Glutamatergic neuron (in vitro differentiated cells): ENCODE results near the gene HIRIP3. TPM values are rescaled to one million over a fixed set of nuclear protein-coding genes. Genes with fewer than 3 reads are reported as not detected.

Experiments used
- DNase-seq: peaks from one replicate; pipeline ENCODE4 v3.0.0; 2022
- H3K27ac Mint-ChIP-seq: one replicate; pipeline ENCODE4 v1.8.0; 2020; ENCODE audit warnings: mild to moderate bottlenecking, mixed read lengths, inconsistent platforms; ENCODE audit not compliant: unreplicated experiment
- H3K27me3 Mint-ChIP-seq: one replicate; pipeline ENCODE4 v1.8.0; 2020; ENCODE audit warnings: mild to moderate bottlenecking, moderate library complexity, mixed read lengths, inconsistent platforms; ENCODE audit not compliant: unreplicated experiment
- H3K36me3 Mint-ChIP-seq: one replicate; pipeline ENCODE4 v1.8.0; 2020; ENCODE audit warnings: mild to moderate bottlenecking, mixed read lengths, inconsistent platforms; ENCODE audit not compliant: unreplicated experiment
- H3K4me1 Mint-ChIP-seq: one replicate; pipeline ENCODE4 v1.8.0; 2020; ENCODE audit warnings: mild to moderate bottlenecking, low read depth, mixed read lengths, inconsistent platforms; ENCODE audit not compliant: unreplicated experiment
- H3K4me3 Mint-ChIP-seq: one replicate; pipeline ENCODE4 v1.8.0; 2020; ENCODE audit warnings: mild to moderate bottlenecking, mixed read lengths, inconsistent platforms; ENCODE audit not compliant: unreplicated experiment
- H3K9me3 Mint-ChIP-seq: one replicate; pipeline ENCODE4 v1.8.0; 2020; ENCODE audit warnings: mild to moderate bottlenecking, moderate library complexity, mixed read lengths, inconsistent platforms; ENCODE audit not compliant: unreplicated experiment
- total RNA-seq: library from RNA; stranded (reverse); fragmentation: NEBNext Ultra II Directional; extraction: Animal tissue kit (Norgen Biotek cat#: 25700); gene quantifications from one replicate; pipeline ENCODE4 v1.2.1, GENCODE V29; 2021; ENCODE audit not compliant: unreplicated experiment
- TF ChIP-seq, protein P1 (sequence below): fragments of 200-600 bp; sonication (generic); IDR thresholded peaks from one replicate; pipeline ENCODE4 v1.5.0; 2021; ENCODE audit not compliant: partially characterized antibody, unreplicated experiment

HIRIP3 gene
- total RNA-seq, 1 donor from 2014 or later, result 12.2 TPM

DNA sequence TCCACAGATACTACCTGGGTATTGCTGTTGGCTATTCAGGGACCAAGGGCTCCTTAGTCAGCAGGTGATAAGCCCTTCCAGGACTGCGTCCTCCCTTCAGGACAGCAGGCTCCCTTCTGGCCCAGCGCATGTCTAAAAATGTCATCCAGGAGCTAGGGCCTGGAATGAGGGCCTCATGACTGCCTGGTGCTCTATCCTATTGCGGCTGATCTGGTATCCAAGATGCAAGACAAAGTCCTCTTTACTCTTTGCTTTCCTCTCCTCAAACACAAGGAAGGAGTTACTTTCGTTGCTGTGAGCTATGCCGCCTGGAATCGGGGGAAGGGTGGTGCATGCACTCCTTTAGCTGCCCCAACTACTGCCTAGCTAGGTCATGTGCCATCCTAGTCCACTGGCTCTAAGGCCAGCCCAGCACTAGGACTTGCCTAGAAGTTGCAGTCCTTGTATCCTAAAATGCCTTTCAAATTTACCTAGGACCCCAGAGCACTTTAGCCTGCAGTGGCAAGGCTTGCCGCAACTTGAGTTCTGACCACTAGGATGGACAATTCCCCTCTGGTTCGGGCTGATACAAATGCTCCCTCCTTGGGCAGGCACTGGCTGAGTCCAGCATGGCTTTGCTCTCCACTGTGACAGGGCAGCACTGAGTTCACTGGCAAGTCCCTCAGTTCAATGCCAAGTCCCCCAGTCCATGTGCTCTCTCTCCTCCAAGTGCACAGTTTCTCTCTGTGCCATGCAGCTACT is 43.6 kb downstream of the HIRIP3 start:
- DNase-seq, result no peak
- TF ChIP-seq, protein P1, sequence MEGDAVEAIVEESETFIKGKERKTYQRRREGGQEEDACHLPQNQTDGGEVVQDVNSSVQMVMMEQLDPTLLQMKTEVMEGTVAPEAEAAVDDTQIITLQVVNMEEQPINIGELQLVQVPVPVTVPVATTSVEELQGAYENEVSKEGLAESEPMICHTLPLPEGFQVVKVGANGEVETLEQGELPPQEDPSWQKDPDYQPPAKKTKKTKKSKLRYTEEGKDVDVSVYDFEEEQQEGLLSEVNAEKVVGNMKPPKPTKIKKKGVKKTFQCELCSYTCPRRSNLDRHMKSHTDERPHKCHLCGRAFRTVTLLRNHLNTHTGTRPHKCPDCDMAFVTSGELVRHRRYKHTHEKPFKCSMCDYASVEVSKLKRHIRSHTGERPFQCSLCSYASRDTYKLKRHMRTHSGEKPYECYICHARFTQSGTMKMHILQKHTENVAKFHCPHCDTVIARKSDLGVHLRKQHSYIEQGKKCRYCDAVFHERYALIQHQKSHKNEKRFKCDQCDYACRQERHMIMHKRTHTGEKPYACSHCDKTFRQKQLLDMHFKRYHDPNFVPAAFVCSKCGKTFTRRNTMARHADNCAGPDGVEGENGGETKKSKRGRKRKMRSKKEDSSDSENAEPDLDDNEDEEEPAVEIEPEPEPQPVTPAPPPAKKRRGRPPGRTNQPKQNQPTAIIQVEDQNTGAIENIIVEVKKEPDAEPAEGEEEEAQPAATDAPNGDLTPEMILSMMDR, result peak; percentile 13
- Mint-ChIP-seq H3K27me3 (no peaks in the 10 kb centered on the region), H3K4me1 (no peaks in the 10 kb centered on the region), H3K9me3 (peaks cover 6% of the 10 kb centered on the region), H3K27ac (no peak overlapping the region), H3K4me3 (no peak overlapping the region), H3K36me3 (peaks cover 10% of the 10 kb centered on the region)

- H3K36me3 Mint-ChIP-seq, result peaks cover 10% of the 10 kb centered on the region
- no peak overlapping the region for H3K4me3 Mint-ChIP-seq
- TF ChIP-seq, protein P1, result no peak
- DNase-seq, result no peak
- H3K9me3 Mint-ChIP-seq, result peaks cover 6% of the 10 kb centered on the region
- H3K27me3 Mint-ChIP-seq, result no peaks in the 10 kb centered on the region
- no peaks in the 10 kb centered on the region for H3K4me1 Mint-ChIP-seq
- H3K27ac Mint-ChIP-seq, result no peak overlapping the region
These were observed 44.5 kb downstream of the HIRIP3 start for GRCh38 chr16:29950806-29951461.

DNA sequence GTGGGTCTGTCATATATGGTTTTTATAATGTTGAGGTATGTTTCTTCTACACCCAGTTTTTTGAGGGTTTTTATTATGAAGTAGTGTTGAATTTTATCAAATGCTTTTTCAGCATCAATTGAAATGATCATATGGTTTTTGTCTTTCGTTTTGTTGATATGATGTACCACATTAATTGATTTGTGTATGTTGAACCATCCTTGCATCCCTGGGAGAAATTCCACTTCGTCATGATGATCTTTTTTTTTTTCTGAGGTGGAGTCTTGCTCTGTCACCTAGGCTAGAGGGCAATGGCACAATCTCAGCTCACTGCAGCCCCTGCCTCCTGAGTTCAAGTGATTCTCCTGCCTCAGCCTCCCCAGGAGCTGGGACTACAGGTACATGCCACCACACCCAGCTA is 47.5 kb downstream of the HIRIP3 start:
- no peak for DNase-seq
- no peaks in the 10 kb centered on the region for H3K4me1 Mint-ChIP-seq
- peaks cover 10% of the 10 kb centered on the region for H3K36me3 Mint-ChIP-seq
- TF ChIP-seq, protein P1, result no peak
- no peak overlapping the region for H3K27ac Mint-ChIP-seq
- H3K4me3 Mint-ChIP-seq, result no peak overlapping the region
- no peaks in the 10 kb centered on the region for H3K27me3 Mint-ChIP-seq
- H3K9me3 Mint-ChIP-seq, result peaks cover 6% of the 10 kb centered on the region

DNA sequence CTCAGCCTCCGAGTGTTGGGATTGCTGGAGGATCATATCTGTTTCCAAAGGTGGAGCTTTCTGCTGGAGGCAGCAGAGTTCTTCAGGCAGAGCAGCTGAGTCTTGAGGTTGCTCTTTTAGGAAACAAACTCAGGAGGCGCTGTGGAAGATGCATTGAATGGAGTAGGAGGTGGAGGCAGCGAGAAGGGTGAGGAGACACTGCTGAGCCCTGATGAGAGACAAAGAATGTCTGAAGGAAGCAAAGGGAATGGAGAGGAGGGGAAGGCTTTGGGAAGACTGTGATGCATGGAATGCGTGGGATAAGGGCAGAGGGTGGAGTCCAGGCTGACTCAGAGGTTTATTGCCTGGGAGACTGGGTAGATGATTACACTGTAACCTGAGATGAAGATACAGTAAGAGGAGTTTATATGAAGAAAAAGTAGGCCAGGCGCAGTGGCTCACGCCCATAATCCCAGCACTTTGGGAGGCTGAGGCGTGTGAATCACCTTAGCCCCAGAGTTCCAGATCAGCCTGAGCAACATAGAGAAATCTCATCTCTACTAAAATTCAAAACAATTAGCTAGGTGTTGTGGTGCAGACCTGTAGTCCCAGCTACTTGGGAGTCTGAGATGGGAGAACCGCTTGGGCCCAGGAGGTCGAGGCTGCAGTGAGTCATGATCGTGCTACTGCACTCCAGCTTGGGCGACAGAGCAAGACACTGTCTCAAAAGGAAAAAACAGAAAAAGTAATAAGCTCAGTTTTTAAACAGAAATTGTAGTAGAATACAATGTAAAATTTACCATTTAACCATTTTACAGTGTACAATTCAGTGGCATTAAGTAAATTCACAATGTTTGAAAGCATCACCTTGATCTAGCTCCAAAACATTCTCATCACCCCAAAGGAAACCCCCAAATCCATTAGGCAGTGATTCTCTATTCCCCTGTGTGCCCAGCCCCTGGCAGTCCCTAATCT is 51.3 kb downstream of the HIRIP3 start:
- Mint-ChIP-seq H3K4me1 (no peaks in the 10 kb centered on the region), H3K9me3 (no peaks in the 10 kb centered on the region), H3K27ac (no peak overlapping the region), H3K27me3 (no peaks in the 10 kb centered on the region), H3K4me3 (no peak overlapping the region), H3K36me3 (no peaks in the 10 kb centered on the region)
- TF ChIP-seq, protein P1, result no peak
- no peak for DNase-seq

Other genes starting within 250 kb of the HIRIP3 start
- gene C16orf54, start 249.6 kb downstream of the HIRIP3 start, total RNA-seq, result not detected
- not detected for gene ZG16, start 217.4 kb downstream of the HIRIP3 start, total RNA-seq
- gene KIF22, start 204.9 kb downstream of the HIRIP3 start, total RNA-seq, result 31.9 TPM
- 369 TPM for gene MAZ, start 189.1 kb downstream of the HIRIP3 start, total RNA-seq
- gene PRRT2, start 183.4 kb downstream of the HIRIP3 start, total RNA-seq, result 91.0 TPM
- 110 TPM for gene PAGR1, start 179.5 kb downstream of the HIRIP3 start, total RNA-seq
- 82.7 TPM for gene MVP, start 175.2 kb downstream of the HIRIP3 start, total RNA-seq
- gene CDIPT, start 132.4 kb downstream of the HIRIP3 start, total RNA-seq, result 71.0 TPM
- gene SEZ6L2, start 96.1 kb downstream of the HIRIP3 start, total RNA-seq, result 176 TPM
- 56.4 TPM for gene ASPHD1, start 95.1 kb downstream of the HIRIP3 start, total RNA-seq
- gene KCTD13, start 69.4 kb downstream of the HIRIP3 start, total RNA-seq, result 18.4 TPM
- 88.0 TPM for gene TMEM219, start 33.5 kb downstream of the HIRIP3 start, total RNA-seq
- 58.5 TPM for gene TAOK2, start 21.7 kb downstream of the HIRIP3 start, total RNA-seq
- 71.4 TPM for gene INO80E, start 624 bp upstream of the HIRIP3 start, total RNA-seq
- gene DOC2A, start 15.4 kb upstream of the HIRIP3 start, total RNA-seq, result 4.2 TPM
- gene C16orf92, start 27.6 kb upstream of the HIRIP3 start, total RNA-seq, result not detected
- gene TLCD3B, start 35.7 kb upstream of the HIRIP3 start, total RNA-seq, result 253 TPM
- gene ALDOA, start 70.1 kb upstream of the HIRIP3 start, total RNA-seq, result 437 TPM
- gene PPP4C, start 80.4 kb upstream of the HIRIP3 start, total RNA-seq, result 124 TPM
- gene TBX6, start 96.3 kb upstream of the HIRIP3 start, total RNA-seq, result 0.86 TPM
- gene YPEL3, start 100.6 kb upstream of the HIRIP3 start, total RNA-seq, result 57.9 TPM
- gene GDPD3, start 117.9 kb upstream of the HIRIP3 start, total RNA-seq, result 4.9 TPM
- 63.0 TPM for gene MAPK3, start 127.6 kb upstream of the HIRIP3 start, total RNA-seq
- 75.2 TPM for gene CORO1A, start 188.0 kb upstream of the HIRIP3 start, total RNA-seq
- gene BOLA2B, start 198.0 kb upstream of the HIRIP3 start, total RNA-seq, result 74.6 TPM
- gene SLX1A, start 198.3 kb upstream of the HIRIP3 start, total RNA-seq, result 16.6 TPM
- gene SULT1A3, start 203.6 kb upstream of the HIRIP3 start, total RNA-seq, result 15.8 TPM